Bone marrow (tissue), 2 donors: Measurements from ENCODE around the gene CDCA7.
A peak's percentile ranks its signal among the peaks of the same experiment; 100 is the strongest.
"Not testable (repeated sequence)": the region's sequence is repeated elsewhere in the genome, so short reads cannot be mapped to it uniquely, and the experiment has no call there.

Experiments used
- DNase-seq, 2 donors: peaks; one replicate each; lab custom pipeline; 2025; lab: John Stamatoyannopoulos, UW

CDCA7 gene

GRCh38 chr2:173358616-173359015 lies 3.9 kb downstream of the CDCA7 start:
- no peak for DNase-seq

GRCh38 chr2:173359231-173359630 lies 4.6 kb downstream of the CDCA7 start:
- no peak for DNase-seq

DNA sequence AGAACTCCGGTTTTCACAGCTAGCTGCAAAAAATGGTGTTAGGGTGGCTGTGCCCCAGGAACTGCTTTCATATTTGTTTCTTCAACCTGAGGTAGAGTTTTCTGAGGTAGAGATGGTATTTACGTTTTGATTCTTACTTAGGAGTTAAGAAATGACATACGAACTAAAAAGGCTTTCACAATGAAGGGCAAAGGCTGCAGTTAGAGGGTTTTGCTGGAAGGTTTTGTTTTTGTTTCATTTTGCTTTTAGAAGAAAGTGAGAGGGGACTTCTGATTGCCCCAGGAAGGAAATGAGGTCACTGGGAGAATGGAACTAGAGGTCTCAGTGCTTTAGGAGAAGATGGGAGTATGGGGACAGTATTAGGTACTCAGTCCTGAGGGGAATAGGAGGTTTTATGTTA lies 15.5 kb downstream of the CDCA7 start:
- peak in 1 of 2 donors; percentile 13 for DNase-seq

GRCh38 chr2:173371023-173371422 lies 16.4 kb downstream of the CDCA7 start:
- DNase-seq = no peak

DNA sequence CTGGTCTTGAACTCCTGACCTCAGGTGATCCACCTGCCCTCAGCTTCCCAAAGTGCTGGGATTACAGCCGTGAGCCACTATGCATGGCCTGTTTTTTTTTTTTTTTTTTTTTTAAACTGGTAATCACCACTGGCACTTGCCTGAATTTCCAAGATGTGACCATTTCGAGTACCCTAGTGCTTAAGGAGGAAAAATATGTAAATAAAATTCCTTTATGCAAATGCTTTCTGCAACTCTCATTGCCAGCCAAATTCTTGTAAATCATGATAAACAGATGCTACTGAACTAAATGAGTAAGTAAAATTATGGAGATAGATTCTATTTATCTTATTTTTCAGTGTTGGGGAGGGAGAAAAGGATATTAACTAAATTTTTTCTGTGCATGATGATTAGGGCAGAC lies 18.6 kb downstream of the CDCA7 start:
- DNase-seq = no peak

DNA sequence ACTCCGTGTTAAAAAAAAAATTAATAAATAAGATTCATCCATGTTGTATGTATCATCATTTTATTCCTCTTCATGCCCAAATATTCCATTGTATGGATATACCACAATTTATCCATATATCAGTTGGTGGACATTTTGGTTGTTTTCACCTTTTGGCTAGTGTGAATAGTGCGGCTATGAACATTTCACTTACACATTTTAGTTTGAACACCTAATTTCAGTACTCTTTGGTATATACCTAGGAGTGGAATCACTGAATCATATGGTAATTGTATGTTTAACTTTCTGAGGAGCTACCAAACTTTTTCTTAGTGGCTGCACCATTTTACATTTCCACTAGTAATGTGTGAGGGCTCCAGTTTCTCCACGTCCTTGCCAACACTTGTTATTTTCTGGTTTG lies 20.0 kb downstream of the CDCA7 start:
- no peak for DNase-seq

DNA sequence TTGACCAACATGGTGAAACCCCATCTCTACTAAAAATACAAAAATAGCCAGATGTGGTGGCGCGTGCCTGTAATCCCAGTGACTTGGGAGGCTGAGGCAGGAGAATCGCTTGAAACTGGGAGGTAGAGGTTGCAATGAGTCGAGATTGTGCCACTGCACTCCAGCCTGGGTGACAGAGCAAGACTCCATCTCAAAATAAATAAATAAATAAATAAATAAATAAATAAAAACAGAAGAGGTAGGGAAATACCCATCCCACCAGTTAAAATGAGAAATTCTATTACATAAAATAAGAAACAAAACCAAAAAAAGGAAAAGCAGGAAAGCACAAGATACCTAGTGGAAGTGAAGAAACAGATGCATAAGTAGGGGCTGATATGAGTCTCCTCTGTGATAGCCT lies 30.9 kb downstream of the CDCA7 start:
- not testable (repeated sequence) for DNase-seq

DNA sequence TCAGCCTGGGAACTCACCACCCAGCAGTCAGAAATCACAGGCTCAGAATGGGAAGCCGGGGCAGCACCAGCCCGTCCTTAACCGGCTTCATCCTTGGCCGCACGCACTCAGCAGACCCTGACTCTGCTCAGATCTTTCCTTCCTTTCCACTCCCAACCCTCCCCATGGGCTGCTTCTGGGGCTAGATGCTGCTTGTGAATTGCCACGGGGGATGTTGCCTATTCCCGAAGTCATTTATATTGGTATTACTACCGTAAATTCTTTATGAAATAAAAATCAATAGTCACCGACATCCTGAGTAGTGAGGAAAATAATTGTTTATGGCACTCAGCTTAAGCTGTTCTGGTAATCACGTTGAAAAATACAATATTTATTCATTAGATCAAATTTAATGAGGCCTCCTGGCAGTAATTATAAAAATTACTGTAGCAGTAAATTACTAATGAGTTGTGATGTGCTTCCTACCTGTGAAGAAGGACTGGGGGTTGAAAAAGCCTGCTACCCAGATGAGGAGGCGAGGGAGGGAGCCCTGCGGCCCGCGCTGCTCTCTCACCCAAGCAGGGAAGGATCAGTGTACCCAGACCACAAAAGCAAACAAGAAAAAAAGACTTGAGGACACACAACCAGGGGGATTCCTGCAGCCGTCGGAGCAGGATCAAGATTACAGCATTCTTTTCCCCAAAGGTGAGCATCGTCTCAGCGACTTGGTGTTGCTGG lies 31.5 kb downstream of the CDCA7 start:
- no peak for DNase-seq

- no peak for DNase-seq
Observed at GRCh38 chr2:173386738-173387065, 32.0 kb downstream of the CDCA7 start.

DNA sequence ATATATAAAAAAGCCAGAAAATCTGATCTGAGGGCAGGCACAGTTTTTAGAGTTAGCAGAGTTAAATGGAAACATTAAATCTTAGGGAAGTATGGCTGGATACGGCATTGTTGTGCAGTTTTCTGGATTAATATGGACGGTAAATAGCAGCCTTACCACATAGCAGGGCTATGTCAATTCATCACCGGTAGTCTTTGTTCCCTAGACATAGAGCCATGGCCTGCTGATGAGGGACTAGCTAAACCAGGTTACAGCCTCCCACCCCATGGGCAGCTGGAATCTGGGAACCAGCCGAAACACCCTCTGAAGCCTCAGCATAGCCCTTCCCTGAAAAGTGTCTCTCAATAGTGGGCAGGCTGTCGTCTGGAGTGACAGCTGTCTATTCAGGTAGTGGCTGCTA lies 32.4 kb downstream of the CDCA7 start:
- DNase-seq = no peak

DNA sequence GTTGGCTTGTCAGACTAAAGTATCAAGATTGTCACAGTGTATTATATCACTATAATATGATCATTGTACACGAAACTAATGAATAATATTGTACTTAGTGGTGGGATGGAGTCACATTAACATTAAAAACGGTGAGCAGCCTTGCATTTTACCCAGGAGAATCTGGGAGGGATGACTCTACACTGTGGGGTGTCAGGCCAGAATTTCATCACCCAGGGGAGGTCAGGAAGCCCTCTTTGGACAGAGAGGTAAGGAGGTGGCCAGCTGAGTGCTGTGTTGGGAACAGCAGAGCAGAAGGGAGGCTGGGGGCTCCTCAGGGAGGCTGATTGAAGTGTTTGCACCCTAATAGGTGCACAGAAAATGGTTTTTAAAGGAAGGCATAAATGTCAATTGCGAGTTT lies 33.0 kb downstream of the CDCA7 start:
- no peak for DNase-seq

GRCh38 chr2:173388795-173389194 lies 34.1 kb downstream of the CDCA7 start:
- no peak for DNase-seq

- no peak for DNase-seq
Observed at GRCh38 chr2:173390036-173390435, 35.4 kb downstream of the CDCA7 start.

DNA sequence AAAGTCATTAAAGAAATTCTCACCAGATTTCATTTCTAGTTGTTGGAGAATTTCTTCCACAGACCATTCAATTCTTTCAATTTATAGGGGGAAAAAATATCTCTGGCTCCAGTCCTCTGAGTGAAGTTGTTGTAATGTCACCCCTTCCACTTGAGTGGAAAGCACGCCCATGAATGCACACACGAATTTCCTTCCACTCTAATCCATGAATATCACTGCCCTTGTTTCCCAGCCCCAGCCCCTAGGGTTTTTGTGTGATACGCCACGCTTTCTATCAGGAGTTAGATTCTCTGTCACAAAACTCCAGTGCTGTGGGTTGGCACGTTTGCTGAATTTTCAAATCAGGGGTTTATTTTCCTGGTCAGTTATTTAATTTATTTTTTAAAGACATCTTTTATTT lies 38.1 kb downstream of the CDCA7 start:
- DNase-seq = no peak

DNA sequence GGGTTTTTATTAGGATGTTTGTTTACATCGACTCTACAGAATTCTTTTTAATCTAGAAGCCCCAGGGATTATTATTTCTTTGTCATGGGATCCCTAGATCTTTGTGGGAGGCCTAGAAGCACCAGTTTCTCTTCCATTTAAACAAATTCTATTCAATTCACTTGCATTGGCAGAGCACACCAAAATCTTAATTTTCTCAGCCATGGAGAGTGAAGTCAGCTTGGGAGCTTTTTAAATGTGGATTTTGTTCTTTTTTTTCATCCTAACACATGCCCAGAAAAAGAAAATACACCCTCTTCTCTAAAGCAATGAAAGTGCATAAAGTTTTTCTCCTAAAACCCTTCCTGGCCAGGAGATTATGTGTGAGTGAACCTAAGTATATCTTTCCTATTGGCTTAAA lies 38.5 kb downstream of the CDCA7 start:
- no peak for DNase-seq

GRCh38 chr2:173393636-173394035 lies 39.0 kb downstream of the CDCA7 start:
- no peak for DNase-seq

- DNase-seq = no peak
Observed at GRCh38 chr2:173394091-173394974, 39.7 kb downstream of the CDCA7 start.

GRCh38 chr2:173395567-173396351 lies 41.1 kb downstream of the CDCA7 start:
- DNase-seq = no peak

DNA sequence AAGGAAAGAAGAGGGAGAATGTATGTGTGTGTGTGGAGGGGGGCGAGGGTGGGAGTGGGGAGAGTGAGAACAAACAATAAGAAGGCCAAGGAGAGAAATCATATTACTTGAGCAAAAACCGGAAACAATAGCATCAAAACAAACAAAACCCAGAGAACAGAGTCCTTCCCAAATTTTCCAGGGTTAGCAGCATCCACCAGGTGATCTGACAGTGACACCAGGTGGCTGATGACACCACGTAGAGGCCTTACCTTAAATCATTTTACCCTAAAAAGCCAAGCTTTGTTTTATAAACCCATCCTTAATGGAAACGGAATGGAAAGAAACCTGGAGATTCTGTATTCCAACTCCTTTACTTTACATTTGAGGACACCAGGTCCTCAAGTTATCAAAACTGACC lies 42.9 kb downstream of the CDCA7 start:
- DNase-seq = no peak

GRCh38 chr2:173399229-173399628 lies 44.6 kb downstream of the CDCA7 start:
- DNase-seq = no peak

DNA sequence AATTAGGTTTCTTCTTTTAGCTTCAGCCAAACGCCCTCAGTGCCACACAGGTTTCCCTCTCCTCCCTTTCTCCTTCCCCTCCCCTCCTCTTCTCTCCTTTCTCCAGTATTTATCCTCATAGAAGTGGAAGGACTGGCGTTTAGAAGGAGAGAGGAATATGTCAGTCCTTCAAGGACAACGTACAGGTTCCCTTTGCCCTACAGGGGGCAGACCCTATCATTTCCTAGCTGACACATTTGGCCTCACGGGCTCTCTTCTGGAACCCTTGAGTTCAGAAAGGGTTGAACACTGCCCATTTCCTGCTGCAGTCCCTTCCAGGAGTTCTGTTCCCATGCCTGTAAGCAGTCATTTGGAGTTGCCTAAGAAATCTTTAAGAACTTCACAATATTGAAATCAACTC lies 46.1 kb downstream of the CDCA7 start:
- DNase-seq = peak in 1 of 2 donors; percentile 3

- no peak for DNase-seq
Observed at GRCh38 chr2:173401716-173402326, 47.1 kb downstream of the CDCA7 start.
